ENCODE measurements around the gene PTPRD. TPM values are rescaled to one million over a fixed set of nuclear protein-coding genes. Genes with fewer than 3 reads are reported as not detected.

PTPRD gene
- total RNA-seq, 1 donor from 2014 or later = 5.7 TPM

DNA sequence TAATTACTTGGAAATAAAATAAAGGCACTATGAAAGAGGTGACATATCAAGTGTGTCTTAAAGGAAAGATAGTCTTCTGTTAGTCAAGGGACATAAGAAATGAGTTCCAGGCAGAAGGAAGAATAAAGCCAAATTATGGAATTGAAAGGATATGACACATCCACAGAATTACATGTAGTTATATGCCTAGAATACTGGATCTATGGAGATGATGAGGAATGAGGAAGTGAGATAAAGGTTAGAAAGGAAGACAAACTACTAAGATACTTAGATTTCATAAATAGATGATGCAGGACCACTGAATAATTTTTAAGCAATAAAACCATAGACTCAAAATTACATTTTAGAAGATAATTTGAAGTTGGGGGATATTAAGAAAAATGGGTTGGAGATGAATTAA, 609.8 kb downstream of the PTPRD start:
- DNase-seq (ENCODE audit: low spot score) = no peak
- Mint-ChIP-seq H3K27ac (ENCODE audit: unreplicated experiment) (no peak overlapping the region), H3K36me3 (ENCODE audit: low read depth) (no peaks in the 10 kb centered on the region), H3K4me1 (ENCODE audit: low read depth) (no peaks in the 10 kb centered on the region), H3K27me3 (ENCODE audit: low read depth) (no peaks in the 10 kb centered on the region), H3K9me3 (ENCODE audit: low read depth) (no peaks in the 10 kb centered on the region), H3K4me3 (ENCODE audit: unreplicated experiment) (no peak overlapping the region)
- TF ChIP-seq, protein P1, sequence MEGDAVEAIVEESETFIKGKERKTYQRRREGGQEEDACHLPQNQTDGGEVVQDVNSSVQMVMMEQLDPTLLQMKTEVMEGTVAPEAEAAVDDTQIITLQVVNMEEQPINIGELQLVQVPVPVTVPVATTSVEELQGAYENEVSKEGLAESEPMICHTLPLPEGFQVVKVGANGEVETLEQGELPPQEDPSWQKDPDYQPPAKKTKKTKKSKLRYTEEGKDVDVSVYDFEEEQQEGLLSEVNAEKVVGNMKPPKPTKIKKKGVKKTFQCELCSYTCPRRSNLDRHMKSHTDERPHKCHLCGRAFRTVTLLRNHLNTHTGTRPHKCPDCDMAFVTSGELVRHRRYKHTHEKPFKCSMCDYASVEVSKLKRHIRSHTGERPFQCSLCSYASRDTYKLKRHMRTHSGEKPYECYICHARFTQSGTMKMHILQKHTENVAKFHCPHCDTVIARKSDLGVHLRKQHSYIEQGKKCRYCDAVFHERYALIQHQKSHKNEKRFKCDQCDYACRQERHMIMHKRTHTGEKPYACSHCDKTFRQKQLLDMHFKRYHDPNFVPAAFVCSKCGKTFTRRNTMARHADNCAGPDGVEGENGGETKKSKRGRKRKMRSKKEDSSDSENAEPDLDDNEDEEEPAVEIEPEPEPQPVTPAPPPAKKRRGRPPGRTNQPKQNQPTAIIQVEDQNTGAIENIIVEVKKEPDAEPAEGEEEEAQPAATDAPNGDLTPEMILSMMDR (IDR thresholded peaks at IDR 0.05) = no peak

DNA sequence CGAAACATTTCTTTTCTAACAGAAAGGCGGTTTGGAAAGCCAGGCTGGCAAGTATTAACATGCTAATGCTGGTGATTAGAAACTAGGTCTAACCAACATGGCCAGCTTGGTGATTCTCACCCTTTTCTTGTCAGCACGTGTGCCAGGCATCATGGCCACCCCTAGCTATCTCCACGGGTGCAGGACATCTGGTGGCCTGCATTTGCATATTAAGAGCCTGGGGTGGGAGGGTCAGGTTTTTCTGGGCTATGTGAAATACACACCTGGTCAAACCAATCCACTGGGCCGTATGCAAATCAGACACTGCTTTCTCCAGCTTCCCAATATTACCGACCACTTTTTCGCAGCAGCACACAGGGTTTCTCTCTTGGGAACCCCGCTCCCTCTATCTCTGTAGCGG, 612.1 kb downstream of the PTPRD start:
- TF ChIP-seq, protein P1 (IDR thresholded peaks at IDR 0.05) = no peak
- Mint-ChIP-seq H3K27ac (ENCODE audit: unreplicated experiment) (no peak overlapping the region), H3K36me3 (ENCODE audit: low read depth) (no peaks in the 10 kb centered on the region)

GRCh38 chr9:9998491-9999287, 614.1 kb downstream of the PTPRD start:
- no peak overlapping the region for H3K4me3 Mint-ChIP-seq (ENCODE audit: unreplicated experiment)
- H3K4me1 Mint-ChIP-seq (ENCODE audit: low read depth) = no peaks in the 10 kb centered on the region
- no peaks in the 10 kb centered on the region for H3K27me3 Mint-ChIP-seq (ENCODE audit: low read depth)
- TF ChIP-seq, protein P1 (IDR thresholded peaks at IDR 0.05) = peak; percentile 56
- H3K27ac Mint-ChIP-seq (ENCODE audit: unreplicated experiment) = no peak overlapping the region
- H3K9me3 Mint-ChIP-seq (ENCODE audit: low read depth) = no peaks in the 10 kb centered on the region
- H3K36me3 Mint-ChIP-seq (ENCODE audit: low read depth) = no peaks in the 10 kb centered on the region
- DNase-seq (ENCODE audit: low spot score) = no peak

More for the DNA sequence above, 612.1 kb downstream of the PTPRD start:
- DNase-seq (ENCODE audit: low spot score) = no peak
- H3K4me1 Mint-ChIP-seq (ENCODE audit: low read depth) = no peaks in the 10 kb centered on the region
- no peaks in the 10 kb centered on the region for H3K27me3 Mint-ChIP-seq (ENCODE audit: low read depth)
- no peaks in the 10 kb centered on the region for H3K9me3 Mint-ChIP-seq (ENCODE audit: low read depth)
- no peak overlapping the region for H3K4me3 Mint-ChIP-seq (ENCODE audit: unreplicated experiment)

- no peaks in the 10 kb centered on the region for H3K36me3 Mint-ChIP-seq (ENCODE audit: low read depth)
- H3K4me1 Mint-ChIP-seq (ENCODE audit: low read depth) = no peaks in the 10 kb centered on the region
- H3K9me3 Mint-ChIP-seq (ENCODE audit: low read depth) = no peaks in the 10 kb centered on the region
- no peak overlapping the region for H3K4me3 Mint-ChIP-seq (ENCODE audit: unreplicated experiment)
- H3K27ac Mint-ChIP-seq (ENCODE audit: unreplicated experiment) = no peak overlapping the region
- TF ChIP-seq, protein P1 (IDR thresholded peaks at IDR 0.05) = no peak
- no peaks in the 10 kb centered on the region for H3K27me3 Mint-ChIP-seq (ENCODE audit: low read depth)
- DNase-seq (ENCODE audit: low spot score) = no peak
These were observed 615.2 kb downstream of the PTPRD start for GRCh38 chr9:9997585-9997984.

DNA sequence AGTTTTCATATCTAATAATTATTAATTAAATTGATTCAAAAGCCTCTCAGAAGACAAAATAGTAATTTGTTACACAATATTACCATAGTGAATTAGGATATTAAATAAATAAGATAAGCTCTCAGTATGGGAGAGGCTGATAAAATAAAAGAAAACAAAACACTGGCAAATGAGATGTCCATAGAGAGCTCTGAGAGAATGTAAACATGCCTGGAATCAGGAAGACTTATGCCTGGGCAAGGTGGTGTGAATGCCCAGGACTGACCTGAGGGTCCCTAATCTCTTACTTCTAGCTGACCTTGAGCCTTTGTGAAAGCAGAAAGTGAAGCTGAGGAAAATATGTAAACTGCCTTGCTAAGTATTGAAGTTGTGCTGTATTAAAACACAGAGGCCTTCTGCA, 616.5 kb downstream of the PTPRD start:
- Mint-ChIP-seq H3K27ac (ENCODE audit: unreplicated experiment) (no peak overlapping the region), H3K4me1 (ENCODE audit: low read depth) (no peaks in the 10 kb centered on the region), H3K36me3 (ENCODE audit: low read depth) (no peaks in the 10 kb centered on the region), H3K4me3 (ENCODE audit: unreplicated experiment) (no peak overlapping the region), H3K9me3 (ENCODE audit: low read depth) (no peaks in the 10 kb centered on the region), H3K27me3 (ENCODE audit: low read depth) (no peaks in the 10 kb centered on the region)
- TF ChIP-seq, protein P1 (IDR thresholded peaks at IDR 0.05) = no peak
- DNase-seq (ENCODE audit: low spot score) = no peak

Measured in chondrocyte (in vitro differentiated cells).